Omental fat pad (tissue), 4 donors: ENCODE measurements around the gene VAV2. TPM values are rescaled to one million over a fixed set of nuclear protein-coding genes. Genes with fewer than 3 reads are reported as not detected.

Experiments
- ATAC-seq: fragments of 150-250 bp; one replicate; pipeline ENCODE4 v1.9.1; 2016; ENCODE audit warnings: mild to moderate bottlenecking, moderate library complexity; ENCODE audit not compliant: low FRiP score
- DNase-seq: peaks from one replicate; pipeline ENCODE4 v3.0.0-alpha.2; 2019; ENCODE audit warnings: low spot score
- CTCF ChIP-seq, 3 donors: fragments of 450-650 bp; IDR thresholded peaks; one replicate each; pipeline ENCODE4 v1.5.1; 2016 to 2017; ENCODE audit warnings: antibody characterized with exemption in 3 of 3, mild to moderate bottlenecking in 3 of 3, moderate library complexity in 2 of 3
- total RNA-seq, 4 donors: library from RNA; depleted of rRNA; stranded (reverse); fragments of >200 nt; gene quantifications; one replicate each; pipeline ENCODE4 v1.1.0, GENCODE V29; 2016

The VAV2 gene
- total RNA-seq, 4 donors from 2014 or later, result 4.0 to 10.9 (median 6.2) TPM

GRCh38 chr9:133775951-133776905 is 215.9 kb downstream of the VAV2 start:
- no peak for TF ChIP-seq CTCF (IDR thresholded peaks at IDR 0.05)
- ATAC-seq (no peak), DNase-seq (no peak)

GRCh38 chr9:133775291-133775690 is 216.8 kb downstream of the VAV2 start:
- ATAC-seq, result no peak
- DNase-seq, result no peak
- TF ChIP-seq CTCF (IDR thresholded peaks at IDR 0.05), result no peak

GRCh38 chr9:133774799-133775198 is 217.3 kb downstream of the VAV2 start:
- no peak for TF ChIP-seq CTCF (IDR thresholded peaks at IDR 0.05)
- no peak for ATAC-seq
- no peak for DNase-seq

- DNase-seq, result no peak
- no peak for ATAC-seq
Observed at GRCh38 chr9:133773889-133774655, 218.1 kb downstream of the VAV2 start.

GRCh38 chr9:133772581-133772980 is 219.5 kb downstream of the VAV2 start:
- no peak for TF ChIP-seq CTCF (IDR thresholded peaks at IDR 0.05)
- ATAC-seq (no peak), DNase-seq (no peak)

More at GRCh38 chr9:133773889-133774655, 218.1 kb downstream of the VAV2 start:
- no peak for TF ChIP-seq CTCF (IDR thresholded peaks at IDR 0.05)

GRCh38 chr9:133771486-133772482 is 220.3 kb downstream of the VAV2 start:
- ATAC-seq (no peak), DNase-seq (no peak)
- no peak for TF ChIP-seq CTCF (IDR thresholded peaks at IDR 0.05)
